ENCODE measurements around the gene UTP4. TPM values are rescaled to one million over a fixed set of nuclear protein-coding genes. Genes with fewer than 3 reads are reported as not detected.
A peak's percentile ranks its signal among the peaks of the same experiment; 100 is the strongest.
"Not testable (repeated sequence)": the region's sequence is repeated elsewhere in the genome, so short reads cannot be mapped to it uniquely, and the experiment has no call there.

UTP4 gene
- total RNA-seq, 8 experiments from 2014 or later: 13.3 to 71.5 (median 24.4) TPM

GRCh38 chr16:69120096-69120664 lies 12.3 kb upstream of the UTP4 start:
- no peak for ATAC-seq (replicated peaks in 6 of 8)
- no peaks in the 10 kb centered on the region for H3K4me1 ChIP-seq (replicated peaks in 1 of 2)
- H3K4me3 ChIP-seq: no peak overlapping the region
- in situ Hi-C loops (cut with MboI; ENCODE audit: low pct_unique_long_range_greater_than_20kb in 2 of 9, low sequenced_read_pairs in 9 of 9, unreplicated experiment in 9 of 9): loop anchor here in 5 of 9 experiments (25.0 kb wide), 4 partner anchors 208 to 583 kb away; partner anchors contain the start of gene ZFP90 (in 2 of the 5)
- no peak overlapping the region for H3K27ac ChIP-seq
- 94 to 100% (median 100%) methylated on average over 2 to 6 of the region's 19 CpGs; no CpG with 5 or more reads in 5 of the 10 experiments for WGBS, 10 experiments

GRCh38 chr16:69123910-69124309 lies 8.5 kb upstream of the UTP4 start:
- H3K4me3 ChIP-seq: no peak overlapping the region
- H3K27ac ChIP-seq: no peak overlapping the region
- WGBS, 10 experiments: 0 to 100% (median 95%) methylated on average over 1 to 3 of the region's 3 CpGs; no CpG with 5 or more reads in 2 of the 10 experiments
- no peaks in the 10 kb centered on the region for H3K4me1 ChIP-seq (replicated peaks in 1 of 2)
- in situ Hi-C loops (cut with MboI; ENCODE audit: low pct_unique_long_range_greater_than_20kb in 2 of 9, low sequenced_read_pairs in 9 of 9, unreplicated experiment in 9 of 9): loop anchor here in 5 of 9 experiments (25.0 kb wide), 4 partner anchors 212 to 587 kb away; partner anchors contain the start of gene ZFP90 (in 2 of the 5)
- peak in 3 of 8 experiments; percentile 55 to 71 (median 67) for ATAC-seq (replicated peaks in 6 of 8)

GRCh38 chr16:69124406-69124805 lies 8.0 kb upstream of the UTP4 start:
- not testable (repeated sequence) for H3K4me3 ChIP-seq; H3K27ac ChIP-seq; ATAC-seq (replicated peaks in 6 of 8); H3K4me1 ChIP-seq (replicated peaks in 1 of 2)
- 86 to 100% (median 98%) methylated on average over 1 to 6 of the region's 8 CpGs; no CpG with 5 or more reads in 3 of the 10 experiments for WGBS, 10 experiments
- in situ Hi-C loops (cut with MboI; ENCODE audit: low pct_unique_long_range_greater_than_20kb in 2 of 9, low sequenced_read_pairs in 9 of 9, unreplicated experiment in 9 of 9): loop anchor here in 5 of 9 experiments (25.0 kb wide), 4 partner anchors 212 to 587 kb away; partner anchors contain the start of gene ZFP90 (in 2 of the 5)

DNA sequence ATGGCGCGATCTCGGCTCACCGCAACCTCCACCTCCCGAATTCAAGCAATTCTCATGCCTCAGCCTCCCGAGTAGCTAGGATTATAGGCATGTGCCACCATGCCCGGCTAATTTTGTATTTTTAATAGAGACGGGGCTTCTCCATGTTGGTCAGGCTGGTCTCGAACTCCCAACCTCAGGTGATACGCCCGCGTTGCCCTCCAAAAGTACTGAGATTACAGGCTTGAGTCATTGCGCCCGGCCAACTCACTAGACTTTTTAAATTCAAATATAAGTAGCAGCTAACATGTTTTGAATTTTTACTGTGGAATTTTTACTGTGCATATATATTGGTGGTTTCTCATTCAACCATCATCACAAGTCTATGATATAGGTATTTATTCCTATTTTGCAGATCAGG lies 7.5 kb upstream of the UTP4 start:
- not testable (repeated sequence) for H3K4me3 ChIP-seq; H3K4me1 ChIP-seq (replicated peaks in 1 of 2); H3K27ac ChIP-seq; ATAC-seq (replicated peaks in 6 of 8)
- in situ Hi-C loops (cut with MboI; ENCODE audit: low pct_unique_long_range_greater_than_20kb in 2 of 9, low sequenced_read_pairs in 9 of 9, unreplicated experiment in 9 of 9): loop anchor here in 5 of 9 experiments (25.0 kb wide), 4 partner anchors 213 to 588 kb away; partner anchors contain the start of gene ZFP90 (in 2 of the 5)
- WGBS, 10 experiments: 90 to 100% (median 100%) methylated on average over 1 to 11 of the region's 14 CpGs

- Histone ChIP-seq H3K4me3 (no peak overlapping the region), H3K27ac (no peak overlapping the region), H3K4me1 (replicated peaks in 1 of 2) (peaks cover 9% of the 10 kb centered on the region in 2 donors)
- WGBS, 10 experiments: 50 to 100% (median 82%) methylated on average over 1 to 3 of the region's 3 CpGs; no CpG with 5 or more reads in 2 of the 10 experiments
- ATAC-seq (replicated peaks in 6 of 8): no peak
- in situ Hi-C loops (cut with MboI; ENCODE audit: low pct_unique_long_range_greater_than_20kb in 2 of 9, low sequenced_read_pairs in 9 of 9, unreplicated experiment in 9 of 9): loop anchor here in 1 of 9 experiments (25.0 kb wide), 1 partner anchor 239 kb away; no protein-coding TSS in a partner anchor
Observed at GRCh38 chr16:69126221-69126620, 6.2 kb upstream of the UTP4 start.

- H3K4me1 ChIP-seq (replicated peaks in 1 of 2); H3K27ac ChIP-seq; H3K4me3 ChIP-seq; ATAC-seq (replicated peaks in 6 of 8): not testable (repeated sequence)
- 90 to 100% (median 100%) methylated on average over 1 to 8 of the region's 10 CpGs; no CpG with 5 or more reads in 1 of the 10 experiments for WGBS, 10 experiments
- in situ Hi-C loops (cut with MboI; ENCODE audit: low pct_unique_long_range_greater_than_20kb in 2 of 9, low sequenced_read_pairs in 9 of 9, unreplicated experiment in 9 of 9): loop anchor here in 1 of 9 experiments (25.0 kb wide), 1 partner anchor 240 kb away; no protein-coding TSS in a partner anchor
Observed at GRCh38 chr16:69126801-69127200, 5.6 kb upstream of the UTP4 start.

GRCh38 chr16:69127966-69128510 lies 4.4 kb upstream of the UTP4 start:
- ATAC-seq (replicated peaks in 6 of 8): no peak
- in situ Hi-C loops (cut with MboI; ENCODE audit: low pct_unique_long_range_greater_than_20kb in 2 of 9, low sequenced_read_pairs in 9 of 9, unreplicated experiment in 9 of 9): loop anchor here in 1 of 9 experiments (25.0 kb wide), 1 partner anchor 241 kb away; no protein-coding TSS in a partner anchor
- H3K4me3 ChIP-seq: no peak overlapping the region
- H3K4me1 ChIP-seq (replicated peaks in 1 of 2): peaks cover 9% of the 10 kb centered on the region in 2 donors
- H3K27ac ChIP-seq: no peak overlapping the region
- 60 to 100% (median 97%) methylated on average over 1 to 9 of the region's 12 CpGs; no CpG with 5 or more reads in 1 of the 10 experiments for WGBS, 10 experiments

GRCh38 chr16:69130461-69130860 lies 2.0 kb upstream of the UTP4 start:
- H3K4me1 ChIP-seq (replicated peaks in 1 of 2): peaks cover 14 to 15% of the 10 kb centered on the region in 2 donors
- peak overlapping the region in 3 of 5 donors; percentile 87 to 99 (median 91) for H3K4me3 ChIP-seq
- no peak overlapping the region for H3K27ac ChIP-seq
- in situ Hi-C loops (cut with MboI; ENCODE audit: low pct_unique_long_range_greater_than_20kb in 2 of 9, low sequenced_read_pairs in 9 of 9, unreplicated experiment in 9 of 9): loop anchor here in 1 of 9 experiments (25.0 kb wide), 1 partner anchor 243 kb away; no protein-coding TSS in a partner anchor
- ATAC-seq (replicated peaks in 6 of 8): no peak
- WGBS, 10 experiments: 23 to 93% (median 75%) methylated on average over 2 to 6 of the region's 6 CpGs

DNA sequence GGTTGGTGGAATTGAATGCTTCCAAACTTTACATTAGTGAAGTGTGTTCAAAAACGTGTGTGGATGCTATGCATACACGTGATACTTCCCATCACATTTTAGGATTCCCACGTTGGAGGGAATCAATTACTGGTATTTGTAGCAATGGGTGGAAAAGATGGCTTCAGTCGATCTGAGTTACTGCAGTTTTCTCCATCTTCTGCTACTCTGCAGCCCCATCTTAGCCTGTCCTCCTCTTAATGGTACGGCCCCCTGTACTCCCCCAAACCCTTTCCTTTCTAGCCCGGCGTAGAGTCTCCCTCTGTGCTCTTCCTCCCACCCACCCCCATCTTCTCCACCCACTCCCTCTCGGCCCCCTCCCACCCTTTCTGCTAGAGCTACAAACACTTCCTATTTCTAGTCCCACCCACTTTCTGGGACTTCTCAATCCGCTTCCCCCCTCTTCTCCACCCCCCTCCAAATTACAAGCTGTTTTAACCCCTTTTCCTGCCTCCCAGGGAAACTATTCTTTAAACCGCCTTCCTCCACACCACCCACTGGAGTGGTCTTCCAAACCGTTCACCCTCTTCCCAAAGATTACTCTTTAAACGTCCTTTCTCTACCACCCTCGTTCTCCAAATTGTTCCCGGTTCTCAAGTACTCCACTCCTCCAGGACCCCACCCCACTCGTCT lies 1.1 kb upstream of the UTP4 start:
- in situ Hi-C loops (cut with MboI; ENCODE audit: low pct_unique_long_range_greater_than_20kb in 2 of 9, low sequenced_read_pairs in 9 of 9, unreplicated experiment in 9 of 9): loop anchor here in 1 of 9 experiments (25.0 kb wide), 1 partner anchor 244 kb away; no protein-coding TSS in a partner anchor
- WGBS, 10 experiments: 0 to 20% (median 7%) methylated on average over 1 to 4 of the region's 15 CpGs; no CpG with 5 or more reads in 2 of the 10 experiments
- peak in 4 of 8 experiments; percentile 0 to 4 (median 2) for ATAC-seq (replicated peaks in 6 of 8)
- peaks cover 14 to 15% of the 10 kb centered on the region in 2 donors for H3K4me1 ChIP-seq (replicated peaks in 1 of 2)
- H3K27ac ChIP-seq: peak overlapping the region; percentile 98 to 99
- H3K4me3 ChIP-seq: peak overlapping the region; percentile 76 to 99 (median 89)

DNA sequence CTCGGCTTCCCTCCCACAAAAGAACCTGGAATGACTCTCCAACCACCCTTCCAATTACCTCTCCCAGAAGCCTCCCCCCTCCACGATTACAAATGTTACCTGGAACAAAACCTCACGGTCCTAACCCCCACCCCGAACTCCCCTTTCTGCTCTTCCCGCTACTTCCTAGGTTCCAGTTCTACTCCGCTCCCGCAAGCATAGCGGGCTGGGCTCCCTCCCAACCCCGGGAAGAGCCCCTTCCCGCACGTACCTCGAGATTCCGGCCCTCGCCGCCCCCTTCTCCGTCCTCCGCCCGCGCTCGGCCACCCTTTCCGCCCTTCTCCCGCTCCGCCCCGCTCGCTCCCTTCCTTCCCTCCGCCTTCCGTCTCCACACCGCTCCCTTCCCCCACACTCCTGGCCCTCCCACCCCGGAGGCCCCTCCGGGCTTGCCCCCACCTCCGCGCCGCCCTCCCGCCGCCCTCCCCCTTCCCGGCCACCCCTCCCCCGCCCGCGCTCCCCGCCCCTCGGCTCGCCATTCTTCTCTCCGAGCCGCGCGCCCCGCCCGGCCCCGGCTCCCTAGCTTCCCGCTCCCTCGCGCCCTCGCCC lies 518 bp upstream of the UTP4 start:
- H3K4me1 ChIP-seq (replicated peaks in 1 of 2): peaks cover 14 to 15% of the 10 kb centered on the region in 2 donors
- in situ Hi-C loops (cut with MboI; ENCODE audit: low pct_unique_long_range_greater_than_20kb in 2 of 9, low sequenced_read_pairs in 9 of 9, unreplicated experiment in 9 of 9): loop anchor here in 1 of 9 experiments (25.0 kb wide), 1 partner anchor 245 kb away; no protein-coding TSS in a partner anchor
- peak; percentile 62 to 81 (median 77) for ATAC-seq (replicated peaks in 6 of 8)
- peak overlapping the region; percentile 98 to 99 for H3K27ac ChIP-seq
- 0% methylated on average over 1 of the region's 53 CpGs; no CpG with 5 or more reads in 9 of the 10 experiments for WGBS, 10 experiments
- H3K4me3 ChIP-seq: peak overlapping the region; percentile 76 to 99 (median 89)

DNA sequence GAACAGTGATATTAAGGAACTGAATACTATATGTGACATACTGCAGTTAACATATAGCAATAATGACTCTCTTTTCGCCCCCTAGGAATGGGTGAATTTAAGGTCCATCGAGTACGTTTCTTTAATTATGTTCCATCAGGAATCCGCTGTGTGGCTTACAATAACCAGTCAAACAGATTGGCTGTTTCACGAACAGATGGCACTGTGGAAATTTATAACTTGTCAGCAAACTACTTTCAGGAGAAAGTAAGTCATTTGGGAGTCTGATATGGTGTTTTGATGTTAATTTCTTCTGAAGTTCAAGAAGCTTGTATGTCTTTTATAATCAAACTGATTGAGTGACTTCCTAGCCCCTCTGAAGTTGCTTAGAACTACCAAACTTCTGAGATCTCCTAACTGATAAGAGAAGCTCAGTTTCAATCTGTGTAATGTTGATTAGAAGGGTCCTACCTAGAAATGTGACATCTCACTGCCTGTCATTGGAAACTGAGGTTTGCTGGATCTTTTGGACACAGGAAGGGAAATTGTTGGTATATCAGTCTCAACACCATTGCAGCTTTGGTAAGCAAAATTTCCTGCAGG lies 1.0 kb downstream of the UTP4 start:
- Histone ChIP-seq H3K27ac (no peak overlapping the region), H3K4me3 (peak overlapping the region; percentile 76 to 99 (median 89)), H3K4me1 (replicated peaks in 1 of 2) (peaks cover 14 to 15% of the 10 kb centered on the region in 2 donors)
- ATAC-seq (replicated peaks in 6 of 8): no peak
- in situ Hi-C loops (cut with MboI; ENCODE audit: low pct_unique_long_range_greater_than_20kb in 2 of 9, low sequenced_read_pairs in 9 of 9, unreplicated experiment in 9 of 9): loop anchor here in 1 of 9 experiments (25.0 kb wide), 1 partner anchor 246 kb away; no protein-coding TSS in a partner anchor
- WGBS, 10 experiments: 0 to 17% (median 10%) methylated on average over 1 to 5 of the region's 5 CpGs; no CpG with 5 or more reads in 3 of the 10 experiments

GRCh38 chr16:69138608-69139007 lies 6.2 kb downstream of the UTP4 start:
- no peak overlapping the region for H3K4me3 ChIP-seq
- in situ Hi-C loops (cut with MboI; ENCODE audit: low pct_unique_long_range_greater_than_20kb in 2 of 9, low sequenced_read_pairs in 9 of 9, unreplicated experiment in 9 of 9): loop anchor here in 1 of 9 experiments (25.0 kb wide), 1 partner anchor 251 kb away; no protein-coding TSS in a partner anchor
- WGBS, 10 experiments: 50 to 100% (median 94%) methylated on average over 1 to 2 of the region's 2 CpGs; no CpG with 5 or more reads in 3 of the 10 experiments
- peaks cover 2 to 4% of the 10 kb centered on the region in 2 donors for H3K4me1 ChIP-seq (replicated peaks in 1 of 2)
- H3K27ac ChIP-seq: no peak overlapping the region
- ATAC-seq (replicated peaks in 6 of 8): no peak

Data from motor neuron (in vitro differentiated cells).